NCI-H2107 (cell line): ENCODE results near the gene SUMO4.

Experiments
- DNase-seq: peaks from one replicate; lab custom pipeline; 2025; lab: John Stamatoyannopoulos, UW

Gene SUMO4

GRCh38 chr6:149389509-149390297 is 10.4 kb upstream of the SUMO4 start:
- DNase-seq, result no peak

GRCh38 chr6:149392093-149392492 is 8.0 kb upstream of the SUMO4 start:
- no peak for DNase-seq

DNA sequence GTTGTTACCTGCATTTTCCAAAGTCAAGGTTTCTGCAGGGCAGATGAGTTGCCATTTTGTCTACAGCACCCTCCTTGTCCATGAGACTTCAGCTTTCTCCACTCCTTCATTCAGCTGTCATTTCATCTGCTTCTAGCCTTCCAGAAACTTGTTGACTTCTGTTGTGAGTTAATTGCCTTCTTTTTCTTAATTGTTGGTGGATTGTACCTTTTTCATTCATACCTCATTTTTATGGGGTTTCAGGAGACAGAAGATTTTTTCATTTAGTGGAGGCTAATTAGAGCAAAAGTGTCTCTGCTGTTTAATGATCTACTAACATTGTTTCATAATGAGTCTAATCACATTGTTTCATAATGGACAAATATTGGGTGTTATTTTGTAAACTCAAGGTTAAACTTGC is 7.5 kb upstream of the SUMO4 start:
- DNase-seq, result no peak

GRCh38 chr6:149393002-149393679 is 6.9 kb upstream of the SUMO4 start:
- no peak for DNase-seq

GRCh38 chr6:149395185-149395584 is 4.9 kb upstream of the SUMO4 start:
- DNase-seq, result no peak

- no peak for DNase-seq
Observed at GRCh38 chr6:149397384-149397783, 2.7 kb upstream of the SUMO4 start.

GRCh38 chr6:149403534-149403933 is 3.5 kb downstream of the SUMO4 start:
- DNase-seq, result no peak

DNA sequence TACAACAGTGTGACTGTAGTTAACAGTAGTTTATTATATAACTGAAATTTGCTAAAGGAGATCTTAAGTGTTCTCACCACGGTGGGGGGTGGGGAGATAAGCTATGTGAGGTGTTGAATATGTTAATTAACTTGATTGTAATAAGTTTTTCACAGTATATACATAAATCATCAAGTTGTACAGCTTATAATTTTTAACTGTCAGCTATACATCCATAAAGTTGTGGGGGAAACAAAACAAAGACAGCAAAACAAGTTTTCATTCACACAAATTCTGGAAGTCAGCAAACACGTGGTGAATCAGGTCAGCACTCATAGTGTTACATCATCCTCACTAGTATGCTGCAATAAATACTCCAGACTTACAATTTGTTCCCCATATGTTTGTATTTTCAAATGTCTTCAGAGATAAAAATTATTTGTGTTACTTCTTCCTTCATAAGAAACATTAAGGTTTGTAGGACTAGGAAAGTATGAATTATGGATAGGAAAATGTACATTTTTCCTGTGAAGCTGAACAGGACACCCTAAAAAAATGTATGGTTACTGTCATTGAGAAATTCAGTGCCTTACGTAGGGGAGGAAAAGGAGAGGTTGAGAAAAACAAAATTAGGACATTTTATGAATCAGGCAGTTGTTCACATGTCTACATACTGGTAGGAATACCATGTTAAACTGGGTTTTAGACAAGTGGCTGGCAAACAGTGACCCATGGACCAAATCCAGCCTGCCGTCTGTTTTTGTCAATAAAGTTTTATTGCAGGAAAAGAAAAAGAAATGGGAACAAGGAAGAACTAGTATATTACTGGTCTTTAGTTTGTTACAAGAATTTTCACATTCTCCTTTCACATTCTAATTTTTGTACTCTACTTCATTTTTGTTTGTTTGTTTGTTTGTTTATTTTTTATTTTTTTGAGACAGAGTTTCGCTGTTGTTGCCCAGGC is 6.0 kb downstream of the SUMO4 start:
- DNase-seq, result no peak

- DNase-seq, result no peak
Observed at GRCh38 chr6:149409617-149410016, 9.6 kb downstream of the SUMO4 start.

GRCh38 chr6:149410557-149410956 is 10.5 kb downstream of the SUMO4 start:
- DNase-seq, result no peak

- no peak for DNase-seq
Observed at GRCh38 chr6:149414009-149414408, 13.9 kb downstream of the SUMO4 start.

DNA sequence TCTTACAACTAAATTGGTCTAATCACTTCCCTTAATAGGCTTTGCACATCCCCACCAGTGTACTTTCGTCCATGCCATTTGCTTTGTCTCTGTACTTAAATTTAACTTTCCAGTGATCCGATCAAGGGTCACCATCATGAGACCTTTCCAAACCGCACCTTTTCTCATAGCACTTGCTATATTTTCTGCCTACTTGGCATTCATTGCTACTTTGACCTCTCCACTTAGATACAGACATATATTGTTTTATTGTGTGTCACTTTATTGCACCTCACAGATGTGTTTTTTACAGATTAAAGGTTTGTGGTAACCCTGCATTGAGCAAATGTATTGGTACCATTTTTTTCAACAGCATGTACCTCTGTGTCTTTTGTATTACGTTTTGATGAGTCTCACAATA is 14.8 kb downstream of the SUMO4 start:
- DNase-seq, result no peak

- no peak for DNase-seq
Observed at GRCh38 chr6:149419696-149420404, 19.8 kb downstream of the SUMO4 start.

- no peak for DNase-seq
Observed at GRCh38 chr6:149421132-149421531, 21.1 kb downstream of the SUMO4 start.

- DNase-seq, result no peak
Observed at GRCh38 chr6:149422581-149422980, 22.5 kb downstream of the SUMO4 start.

- no peak for DNase-seq
Observed at GRCh38 chr6:149423964-149424440, 23.9 kb downstream of the SUMO4 start.

GRCh38 chr6:149425224-149425623 is 25.2 kb downstream of the SUMO4 start:
- DNase-seq, result no peak

DNA sequence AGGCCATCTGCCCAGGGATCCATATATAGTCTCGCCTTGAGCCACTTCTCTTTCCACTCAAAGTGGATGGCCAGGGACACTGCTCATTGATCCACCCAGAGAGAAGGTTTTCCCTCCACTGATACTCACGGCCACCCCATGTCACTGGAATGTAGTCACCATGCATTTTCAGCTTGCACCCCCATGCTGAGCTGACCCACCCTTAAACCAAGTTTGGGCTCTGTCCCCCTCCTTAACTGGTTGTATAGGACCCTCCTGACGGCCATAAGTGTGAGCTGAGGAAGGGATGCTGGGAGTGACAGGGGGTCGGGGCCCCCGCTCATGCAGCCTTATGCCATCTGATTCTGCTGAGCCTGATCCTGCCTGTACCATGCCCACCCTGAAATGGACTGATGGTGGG is 25.7 kb downstream of the SUMO4 start:
- DNase-seq, result no peak

DNA sequence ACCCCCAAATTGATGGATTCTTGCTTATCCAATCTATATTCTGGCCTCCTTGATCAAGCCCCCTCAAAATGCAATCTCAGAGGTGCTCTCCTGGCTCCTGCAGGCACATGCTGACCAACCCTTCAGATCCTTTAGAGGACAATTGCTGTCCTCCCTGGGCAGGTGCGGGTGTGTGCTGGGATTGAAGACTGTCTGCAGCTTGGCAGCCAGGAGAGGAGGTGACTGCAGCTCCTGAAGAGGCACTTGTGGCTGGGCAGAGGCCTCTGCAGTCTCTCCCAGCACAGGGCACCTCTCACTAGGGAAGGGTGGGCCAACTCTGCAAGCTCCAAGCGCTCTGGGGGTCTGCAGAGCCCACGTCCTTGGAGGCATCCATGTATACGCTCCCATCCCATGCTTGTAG is 28.5 kb downstream of the SUMO4 start:
- DNase-seq, result no peak

DNA sequence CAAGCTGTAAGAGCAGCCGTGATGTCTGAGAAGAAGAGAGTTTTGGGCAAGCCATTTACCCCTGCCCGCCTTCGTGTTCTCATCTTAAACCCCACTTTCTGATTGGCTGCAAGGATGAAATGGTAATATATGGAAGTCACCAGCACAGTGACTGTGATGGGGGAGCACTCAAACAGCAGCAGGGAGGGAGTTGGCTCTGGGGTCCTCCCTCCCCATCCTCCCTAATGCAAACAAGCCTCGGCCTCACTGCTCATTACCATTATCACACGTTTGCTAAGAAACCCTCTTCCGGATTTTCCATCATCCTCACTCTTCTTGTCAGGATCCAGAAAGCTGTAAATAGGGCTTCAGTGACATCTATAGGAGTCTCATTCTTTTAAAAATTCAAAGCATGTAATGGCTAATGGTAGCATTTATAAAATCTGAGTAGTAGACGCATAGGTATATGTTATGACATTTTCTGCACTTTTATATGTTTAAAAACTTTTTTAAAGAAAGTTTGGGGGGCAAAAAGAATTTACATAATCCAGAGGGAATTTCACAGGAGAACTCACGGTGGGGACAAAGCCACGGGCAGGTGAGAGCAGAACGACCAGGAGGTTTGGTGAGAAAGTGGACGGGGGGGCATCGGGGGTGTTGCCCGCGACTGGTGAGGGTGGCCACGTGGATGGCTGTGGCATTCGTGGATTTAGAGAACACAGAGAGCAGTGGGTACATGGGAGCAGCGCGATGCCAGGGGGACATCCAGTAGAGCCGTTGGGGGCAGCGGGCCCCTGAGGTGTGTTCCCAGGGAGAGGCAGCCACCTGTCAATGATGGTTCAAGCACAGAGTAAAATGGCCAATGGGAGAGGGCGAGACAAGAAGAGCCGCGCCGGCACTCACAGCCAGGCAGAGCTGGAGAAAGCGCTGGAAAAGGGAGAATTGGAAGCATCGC is 29.6 kb downstream of the SUMO4 start:
- no peak for DNase-seq
